Activated B cell treated with CpG ODN at 0.5 μM for 24 hours (primary cell): ENCODE results near the gene SORCS1. TPM values are rescaled to one million over a fixed set of nuclear protein-coding genes. Genes with fewer than 3 reads are reported as not detected.

Source experiments
- ATAC-seq: fragments of 200-7000 bp; cut with Tn5 transposase; one replicate; pipeline ENCODE4 v1.10.0; 2021; ENCODE audit warnings: low read depth, mild to moderate bottlenecking, moderate library complexity
- CTCF ChIA-PET: fragments of 350-600 bp; sonication (Branson Sonifier 250); formaldehyde crosslinking; loops from one replicate; lab custom pipeline; 2021; ENCODE audit warnings: antibody characterized with exemption; lab: Charles Lee
- POLR2A ChIA-PET: fragments of 350-600 bp; sonication (Branson Sonifier 250); formaldehyde crosslinking; loops from one replicate; lab custom pipeline; 2021; ENCODE audit warnings: antibody characterized with exemption; lab: Charles Lee
- DNase-seq: peaks from one replicate; pipeline ENCODE4 v3.0.0; 2022
- H3K27ac Mint-ChIP-seq: one replicate; pipeline ENCODE4 v1.8.0; 2020; ENCODE audit warnings: mixed read lengths
- H3K27me3 Mint-ChIP-seq: one replicate; pipeline ENCODE4 v1.8.0; 2021; ENCODE audit warnings: mixed read lengths
- H3K36me3 Mint-ChIP-seq: one replicate; pipeline ENCODE4 v1.8.0; 2021; ENCODE audit warnings: low read depth, mixed read lengths
- H3K4me1 Mint-ChIP-seq: one replicate; pipeline ENCODE4 v1.8.0; 2021; ENCODE audit warnings: mixed read lengths
- H3K4me3 Mint-ChIP-seq: one replicate; pipeline ENCODE4 v1.8.0; 2020; ENCODE audit warnings: mild to moderate bottlenecking, mixed read lengths
- H3K9me3 Mint-ChIP-seq: one replicate; pipeline ENCODE4 v1.8.0; 2020; ENCODE audit warnings: mixed read lengths
- intact Hi-C: fragments of 100-400 bp; cut with micrococcal nuclease; formaldehyde crosslinking; loops from one replicate; pipeline ENCODE4 v1.15.1; 2024
- total RNA-seq: library from RNA; stranded (reverse); gene quantifications from 2 replicates; pipeline ENCODE4 v1.2.3, GENCODE V29; 2022
- TF ChIP-seq, protein P1 (sequence below): fragments of 200-600 bp; IDR thresholded peaks from one replicate; pipeline ENCODE4 v1.8.0; 2022; ENCODE audit warnings: antibody characterized with exemption, mild to moderate bottlenecking

Gene SORCS1
- total RNA-seq, 1 donor from 2014 or later: not detected

DNA sequence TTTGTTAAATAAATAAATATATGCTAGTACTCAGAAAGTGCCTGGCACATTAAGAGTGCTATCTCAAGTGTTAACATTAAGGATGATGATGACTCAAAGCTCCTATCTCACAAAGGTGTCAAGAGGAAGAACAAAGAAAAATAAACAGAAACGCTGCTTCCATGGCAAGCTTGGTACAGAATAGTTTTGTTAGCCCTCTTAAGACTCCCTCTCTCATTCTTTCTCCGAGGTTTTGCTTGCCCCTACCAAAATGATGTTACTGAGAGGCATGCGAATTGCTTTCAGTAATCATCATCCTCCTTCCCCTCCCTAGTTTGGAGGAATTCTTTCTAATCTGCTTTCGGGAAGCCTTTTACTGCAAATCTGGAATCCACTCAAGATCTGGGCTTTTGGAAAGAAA, 96.7 kb downstream of the SORCS1 start:
- no peaks in the 10 kb centered on the region for H3K36me3 Mint-ChIP-seq
- H3K4me3 Mint-ChIP-seq: no peak overlapping the region
- TF ChIP-seq, protein P1, sequence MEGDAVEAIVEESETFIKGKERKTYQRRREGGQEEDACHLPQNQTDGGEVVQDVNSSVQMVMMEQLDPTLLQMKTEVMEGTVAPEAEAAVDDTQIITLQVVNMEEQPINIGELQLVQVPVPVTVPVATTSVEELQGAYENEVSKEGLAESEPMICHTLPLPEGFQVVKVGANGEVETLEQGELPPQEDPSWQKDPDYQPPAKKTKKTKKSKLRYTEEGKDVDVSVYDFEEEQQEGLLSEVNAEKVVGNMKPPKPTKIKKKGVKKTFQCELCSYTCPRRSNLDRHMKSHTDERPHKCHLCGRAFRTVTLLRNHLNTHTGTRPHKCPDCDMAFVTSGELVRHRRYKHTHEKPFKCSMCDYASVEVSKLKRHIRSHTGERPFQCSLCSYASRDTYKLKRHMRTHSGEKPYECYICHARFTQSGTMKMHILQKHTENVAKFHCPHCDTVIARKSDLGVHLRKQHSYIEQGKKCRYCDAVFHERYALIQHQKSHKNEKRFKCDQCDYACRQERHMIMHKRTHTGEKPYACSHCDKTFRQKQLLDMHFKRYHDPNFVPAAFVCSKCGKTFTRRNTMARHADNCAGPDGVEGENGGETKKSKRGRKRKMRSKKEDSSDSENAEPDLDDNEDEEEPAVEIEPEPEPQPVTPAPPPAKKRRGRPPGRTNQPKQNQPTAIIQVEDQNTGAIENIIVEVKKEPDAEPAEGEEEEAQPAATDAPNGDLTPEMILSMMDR: no peak
- H3K27ac Mint-ChIP-seq: no peak overlapping the region
- DNase-seq: no peak
- H3K9me3 Mint-ChIP-seq: no peaks in the 10 kb centered on the region
- ChIA-PET POLR2A (no interaction called here), CTCF (no interaction called here)
- H3K4me1 Mint-ChIP-seq: no peaks in the 10 kb centered on the region
- H3K27me3 Mint-ChIP-seq: no peaks in the 10 kb centered on the region
- ATAC-seq: no peak
- intact Hi-C loops: no loop called here

DNA sequence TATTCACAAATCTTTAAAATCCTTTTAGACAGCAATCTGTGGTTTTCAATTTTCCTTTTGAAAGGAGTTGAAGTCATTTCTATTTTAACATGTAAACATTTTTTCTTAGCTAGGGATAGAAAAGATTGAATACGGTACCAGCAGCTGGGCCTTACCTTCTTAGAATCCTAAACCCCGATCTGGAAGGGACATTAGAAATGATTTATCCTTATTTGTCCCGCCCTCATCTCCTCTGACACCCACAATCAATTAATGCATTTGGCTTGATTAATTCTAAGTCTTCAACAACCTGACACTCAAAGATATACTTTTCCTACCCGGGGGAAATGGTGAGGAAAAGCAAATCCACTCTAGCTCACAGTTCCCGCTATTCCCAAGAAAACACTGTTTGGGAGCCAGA, 100.4 kb downstream of the SORCS1 start:
- no peak for ATAC-seq
- intact Hi-C loops: no loop called here
- ChIA-PET POLR2A (no interaction called here), CTCF (no interaction called here)
- no peak overlapping the region for H3K4me3 Mint-ChIP-seq
- H3K9me3 Mint-ChIP-seq: no peaks in the 10 kb centered on the region
- H3K27ac Mint-ChIP-seq: no peak overlapping the region
- TF ChIP-seq, protein P1: no peak
- DNase-seq: no peak
- H3K36me3 Mint-ChIP-seq: no peaks in the 10 kb centered on the region
- no peaks in the 10 kb centered on the region for H3K4me1 Mint-ChIP-seq
- H3K27me3 Mint-ChIP-seq: no peaks in the 10 kb centered on the region

DNA sequence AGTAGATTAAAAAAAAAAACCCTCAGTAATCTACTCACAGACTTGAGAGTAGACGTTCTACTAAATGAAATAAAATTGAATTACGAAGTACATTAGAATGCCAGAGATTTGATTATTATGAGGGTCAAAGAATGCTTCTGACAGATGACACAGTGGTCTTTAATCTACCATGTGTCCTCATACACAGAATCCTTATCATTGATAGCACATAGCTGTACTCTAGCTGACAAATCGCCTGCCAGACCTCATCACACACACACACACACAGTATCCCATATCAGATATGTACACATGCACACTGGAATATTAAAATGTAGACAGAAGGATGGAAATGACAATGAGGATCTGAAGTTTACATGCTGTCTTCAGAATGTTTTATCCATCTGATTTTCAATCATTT, 104.6 kb downstream of the SORCS1 start:
- no peak overlapping the region for H3K4me3 Mint-ChIP-seq
- ATAC-seq: no peak
- intact Hi-C loops: no loop called here
- POLR2A ChIA-PET: no interaction called here
- CTCF ChIA-PET: no interaction called here
- H3K27me3 Mint-ChIP-seq: no peaks in the 10 kb centered on the region
- no peak overlapping the region for H3K27ac Mint-ChIP-seq
- TF ChIP-seq, protein P1: no peak
- no peak for DNase-seq
- no peaks in the 10 kb centered on the region for H3K9me3 Mint-ChIP-seq
- no peaks in the 10 kb centered on the region for H3K36me3 Mint-ChIP-seq
- no peaks in the 10 kb centered on the region for H3K4me1 Mint-ChIP-seq

DNA sequence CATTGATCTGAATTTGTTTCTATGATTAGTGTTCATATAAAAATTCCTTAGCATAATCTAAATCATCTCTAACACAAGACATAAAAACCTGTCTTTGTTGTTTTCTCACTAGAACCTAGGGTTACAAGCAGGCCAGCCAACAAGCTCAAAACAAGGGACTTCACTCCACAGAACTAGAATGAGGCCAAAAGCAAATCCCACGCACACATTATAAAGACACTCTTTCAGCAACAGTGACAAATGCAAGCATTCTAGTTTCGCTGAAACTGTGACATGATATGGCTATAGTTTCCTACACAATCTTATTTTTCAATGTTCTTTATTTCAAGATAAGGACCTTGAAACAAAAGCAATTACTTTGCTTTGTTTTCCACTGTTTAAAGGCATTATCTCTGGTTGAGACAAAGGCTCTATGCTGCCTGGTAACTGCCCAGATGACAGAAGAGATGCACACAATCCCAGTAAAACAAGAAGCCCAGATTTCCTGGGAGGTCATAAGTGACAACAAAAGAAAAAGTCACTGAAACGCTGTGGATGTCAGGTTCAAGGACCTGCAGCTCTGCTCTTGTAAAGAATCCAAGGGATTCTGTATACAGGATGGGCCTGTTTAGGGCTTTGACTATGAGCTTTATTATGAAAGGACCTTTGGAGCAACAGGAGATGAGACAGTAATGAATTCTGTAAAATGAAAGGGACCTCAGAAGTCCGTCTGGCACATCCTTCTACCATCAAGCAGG, 105.3 kb downstream of the SORCS1 start:
- intact Hi-C loops: no loop called here
- H3K4me1 Mint-ChIP-seq: no peaks in the 10 kb centered on the region
- H3K36me3 Mint-ChIP-seq: no peaks in the 10 kb centered on the region
- CTCF ChIA-PET: no interaction called here
- no peak overlapping the region for H3K4me3 Mint-ChIP-seq
- no peak for DNase-seq
- no peak overlapping the region for H3K27ac Mint-ChIP-seq
- POLR2A ChIA-PET: no interaction called here
- no peak for ATAC-seq
- TF ChIP-seq, protein P1: no peak
- no peaks in the 10 kb centered on the region for H3K27me3 Mint-ChIP-seq
- no peaks in the 10 kb centered on the region for H3K9me3 Mint-ChIP-seq

DNA sequence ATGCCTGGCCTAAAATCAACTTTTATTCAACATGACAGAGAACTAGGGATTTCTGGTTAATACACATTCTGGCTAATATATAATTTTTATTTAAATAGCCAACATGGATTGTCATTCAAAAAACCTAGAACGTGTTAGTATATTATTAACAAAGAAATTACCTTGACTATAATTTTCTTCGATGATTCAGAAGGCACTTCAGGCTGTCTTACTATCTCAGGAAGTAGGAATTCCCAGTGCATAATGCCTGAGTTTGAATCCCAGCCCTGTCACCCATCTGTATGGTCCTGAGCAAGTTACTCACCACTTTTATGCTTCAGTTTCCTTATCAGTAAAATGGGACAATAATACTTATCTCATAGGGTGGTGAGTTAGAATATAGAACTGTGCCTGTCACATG, 106.2 kb downstream of the SORCS1 start:
- Mint-ChIP-seq H3K27ac (no peak overlapping the region), H3K4me3 (no peak overlapping the region), H3K4me1 (no peaks in the 10 kb centered on the region), H3K36me3 (no peaks in the 10 kb centered on the region), H3K27me3 (no peaks in the 10 kb centered on the region), H3K9me3 (no peaks in the 10 kb centered on the region)
- TF ChIP-seq, protein P1: no peak
- no peak for DNase-seq
- ChIA-PET CTCF (no interaction called here), POLR2A (no interaction called here)
- no peak for ATAC-seq
- intact Hi-C loops: no loop called here
